GM12892 (cell line): ENCODE data around the gene PSMB5.

Source experiments
- DNase-seq: peaks from one replicate; pipeline ENCODE4 v3.0.0; 2011; ENCODE audit not compliant: insufficient read length
- FAIRE-seq: peaks from 2 replicates; lab custom pipeline; 2011; peaks lifted over from hg19 to GRCh38; lab: Jason Lieb, UNC
- POLR2A ChIP-seq: IDR thresholded peaks from 2 replicates; pipeline ENCODE4 v1.6.1; 2011; ENCODE audit warnings: low read depth, low read length, control low read depth
- POLR2AphosphoS5 ChIP-seq: IDR thresholded peaks from 2 replicates; pipeline ENCODE4 v1.6.1; 2011; ENCODE audit warnings: low read depth, low read length, control low read depth
- TAF1 ChIP-seq: IDR thresholded peaks from 2 replicates; pipeline ENCODE4 v1.6.1; 2011; ENCODE audit warnings: low read depth, mild to moderate bottlenecking, control low read depth, low read length, borderline replicate concordance

PSMB5 gene

GRCh38 chr14:23057757-23058653 lies 23.3 kb upstream of the PSMB5 start:
- FAIRE-seq (peak; percentile 85), DNase-seq (peak; percentile 92)
- TF ChIP-seq TAF1 (no peak), POLR2A (peak; percentile 53; the same call in 1 of the 2 replicates), POLR2AphosphoS5 (peak; percentile 74; the same call in 1 of the 2 replicates)

GRCh38 chr14:23056956-23057756 lies 22.5 kb upstream of the PSMB5 start, which contains the start of gene CDH24:
TSS of gene CDH24 (minus strand) at chr14:23057520. CDS start at chr14:23055733, 1,787 bp downstream.
- DNase-seq: peak; percentile 83
- no peak for TF ChIP-seq POLR2A
- no peak for TF ChIP-seq TAF1
- no peak for TF ChIP-seq POLR2AphosphoS5
- no peak for FAIRE-seq

- FAIRE-seq: peak; percentile 96
- peak; percentile 90 for DNase-seq
- no peak for TF ChIP-seq POLR2A
- TF ChIP-seq TAF1: no peak
- TF ChIP-seq POLR2AphosphoS5: no peak
Measured at GRCh38 chr14:23056145-23056955, 21.6 kb upstream of the PSMB5 start.

GRCh38 chr14:23055621-23056144 lies 21.0 kb upstream of the PSMB5 start:
- TF ChIP-seq POLR2AphosphoS5 (no peak), POLR2A (no peak), TAF1 (no peak)
- FAIRE-seq (no peak), DNase-seq (no peak)

GRCh38 chr14:23055147-23055550 lies 20.4 kb upstream of the PSMB5 start:
- DNase-seq (no peak), FAIRE-seq (no peak)
- TF ChIP-seq POLR2A (no peak), POLR2AphosphoS5 (no peak), TAF1 (no peak)

- DNase-seq: no peak
- peak; percentile 74 for FAIRE-seq
- TF ChIP-seq POLR2A (no peak), POLR2AphosphoS5 (no peak), TAF1 (no peak)
Measured at GRCh38 chr14:23054000-23054811, 19.5 kb upstream of the PSMB5 start.

- TF ChIP-seq POLR2A (no peak), TAF1 (no peak), POLR2AphosphoS5 (no peak)
- FAIRE-seq (no peak), DNase-seq (no peak)
Measured at GRCh38 chr14:23053426-23053825, 18.7 kb upstream of the PSMB5 start.

- no peak for FAIRE-seq
- DNase-seq: no peak
Measured at GRCh38 chr14:23052671-23053070, 18.0 kb upstream of the PSMB5 start.

GRCh38 chr14:23052182-23052623 lies 17.5 kb upstream of the PSMB5 start:
- TF ChIP-seq TAF1 (no peak), POLR2AphosphoS5 (no peak), POLR2A (no peak)
- no peak for DNase-seq
- no peak for FAIRE-seq

More at GRCh38 chr14:23052671-23053070, 18.0 kb upstream of the PSMB5 start:
- TF ChIP-seq POLR2A (no peak), POLR2AphosphoS5 (no peak), TAF1 (no peak)

GRCh38 chr14:23051141-23052057 lies 16.7 kb upstream of the PSMB5 start:
- FAIRE-seq (no peak), DNase-seq (no peak)
- no peak for TF ChIP-seq POLR2A
- no peak for TF ChIP-seq POLR2AphosphoS5
- no peak for TF ChIP-seq TAF1
